Measurements from ENCODE around the gene VN1R5. TPM values are rescaled to one million over a fixed set of nuclear protein-coding genes. Genes with fewer than 3 reads are reported as not detected.

Gene VN1R5
- total RNA-seq, 1 experiment from 2014 or later, result not detected

- TF ChIP-seq SMAD4 (CRISPR knock-in tag; IDR thresholded peaks at IDR 0.05) (no peak), ZNF423 (CRISPR knock-in tag; IDR thresholded peaks at IDR 0.05) (no peak), NFATC4 (CRISPR knock-in tag; IDR thresholded peaks at IDR 0.05) (no peak), ARID4B (CRISPR knock-in tag; IDR thresholded peaks at IDR 0.05; ENCODE audit: borderline replicate concordance) (no peak), GRHL2 (CRISPR knock-in tag; IDR thresholded peaks at IDR 0.05; ENCODE audit: insufficient replicate concordance, severe bottlenecking) (no peak), NFYB (CRISPR knock-in tag; conservative IDR thresholded peaks at IDR 0.05; ENCODE audit: low read depth) (no peak)
- TF ChIP-seq, protein P1, sequence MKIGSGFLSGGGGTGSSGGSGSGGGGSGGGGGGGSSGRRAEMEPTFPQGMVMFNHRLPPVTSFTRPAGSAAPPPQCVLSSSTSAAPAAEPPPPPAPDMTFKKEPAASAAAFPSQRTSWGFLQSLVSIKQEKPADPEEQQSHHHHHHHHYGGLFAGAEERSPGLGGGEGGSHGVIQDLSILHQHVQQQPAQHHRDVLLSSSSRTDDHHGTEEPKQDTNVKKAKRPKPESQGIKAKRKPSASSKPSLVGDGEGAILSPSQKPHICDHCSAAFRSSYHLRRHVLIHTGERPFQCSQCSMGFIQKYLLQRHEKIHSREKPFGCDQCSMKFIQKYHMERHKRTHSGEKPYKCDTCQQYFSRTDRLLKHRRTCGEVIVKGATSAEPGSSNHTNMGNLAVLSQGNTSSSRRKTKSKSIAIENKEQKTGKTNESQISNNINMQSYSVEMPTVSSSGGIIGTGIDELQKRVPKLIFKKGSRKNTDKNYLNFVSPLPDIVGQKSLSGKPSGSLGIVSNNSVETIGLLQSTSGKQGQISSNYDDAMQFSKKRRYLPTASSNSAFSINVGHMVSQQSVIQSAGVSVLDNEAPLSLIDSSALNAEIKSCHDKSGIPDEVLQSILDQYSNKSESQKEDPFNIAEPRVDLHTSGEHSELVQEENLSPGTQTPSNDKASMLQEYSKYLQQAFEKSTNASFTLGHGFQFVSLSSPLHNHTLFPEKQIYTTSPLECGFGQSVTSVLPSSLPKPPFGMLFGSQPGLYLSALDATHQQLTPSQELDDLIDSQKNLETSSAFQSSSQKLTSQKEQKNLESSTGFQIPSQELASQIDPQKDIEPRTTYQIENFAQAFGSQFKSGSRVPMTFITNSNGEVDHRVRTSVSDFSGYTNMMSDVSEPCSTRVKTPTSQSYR (CRISPR knock-in tag; IDR thresholded peaks at IDR 0.05), result no peak
- TF ChIP-seq, protein P2, sequence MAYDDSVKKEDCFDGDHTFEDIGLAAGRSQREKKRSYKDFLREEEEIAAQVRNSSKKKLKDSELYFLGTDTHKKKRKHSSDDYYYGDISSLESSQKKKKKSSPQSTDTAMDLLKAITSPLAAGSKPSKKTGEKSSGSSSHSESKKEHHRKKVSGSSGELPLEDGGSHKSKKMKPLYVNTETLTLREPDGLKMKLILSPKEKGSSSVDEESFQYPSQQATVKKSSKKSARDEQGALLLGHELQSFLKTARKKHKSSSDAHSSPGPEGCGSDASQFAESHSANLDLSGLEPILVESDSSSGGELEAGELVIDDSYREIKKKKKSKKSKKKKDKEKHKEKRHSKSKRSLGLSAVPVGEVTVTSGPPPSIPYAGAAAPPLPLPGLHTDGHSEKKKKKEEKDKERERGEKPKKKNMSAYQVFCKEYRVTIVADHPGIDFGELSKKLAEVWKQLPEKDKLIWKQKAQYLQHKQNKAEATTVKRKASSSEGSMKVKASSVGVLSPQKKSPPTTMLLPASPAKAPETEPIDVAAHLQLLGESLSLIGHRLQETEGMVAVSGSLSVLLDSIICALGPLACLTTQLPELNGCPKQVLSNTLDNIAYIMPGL (CRISPR knock-in tag; IDR thresholded peaks at IDR 0.05), result no peak
- TF ChIP-seq, protein P3, sequence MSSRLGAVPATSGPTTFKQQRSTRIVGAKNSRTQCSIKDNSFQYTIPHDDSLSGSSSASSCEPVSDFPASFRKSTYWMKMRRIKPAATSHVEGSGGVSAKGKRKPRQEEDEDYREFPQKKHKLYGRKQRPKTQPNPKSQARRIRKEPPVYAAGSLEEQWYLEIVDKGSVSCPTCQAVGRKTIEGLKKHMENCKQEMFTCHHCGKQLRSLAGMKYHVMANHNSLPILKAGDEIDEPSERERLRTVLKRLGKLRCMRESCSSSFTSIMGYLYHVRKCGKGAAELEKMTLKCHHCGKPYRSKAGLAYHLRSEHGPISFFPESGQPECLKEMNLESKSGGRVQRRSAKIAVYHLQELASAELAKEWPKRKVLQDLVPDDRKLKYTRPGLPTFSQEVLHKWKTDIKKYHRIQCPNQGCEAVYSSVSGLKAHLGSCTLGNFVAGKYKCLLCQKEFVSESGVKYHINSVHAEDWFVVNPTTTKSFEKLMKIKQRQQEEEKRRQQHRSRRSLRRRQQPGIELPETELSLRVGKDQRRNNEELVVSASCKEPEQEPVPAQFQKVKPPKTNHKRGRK (CRISPR knock-in tag; IDR thresholded peaks at IDR 0.05; ENCODE audit: borderline replicate concordance), result no peak
Measured at GRCh38 chr1:247224822-247225221, 31.1 kb upstream of the VN1R5 start (continued).

DNA sequence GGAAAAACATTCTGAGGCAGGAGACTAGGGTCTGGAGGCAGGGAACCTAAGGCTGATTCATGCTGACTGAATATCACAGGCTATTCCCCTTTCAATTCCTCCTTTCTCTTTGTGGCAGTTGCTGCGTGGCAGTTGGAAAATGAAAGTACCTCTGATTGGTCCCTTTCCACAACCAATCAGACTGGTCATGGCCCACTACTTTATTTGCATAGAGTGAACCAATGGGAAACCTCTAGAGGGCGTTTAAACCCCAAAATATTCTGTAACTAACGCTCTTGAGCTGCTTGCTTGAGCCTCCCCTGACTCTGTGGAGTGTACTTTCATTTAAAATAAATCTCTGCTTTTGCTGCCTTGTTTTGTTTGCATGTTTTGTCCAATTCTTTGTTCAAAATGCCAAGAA lies 27.7 kb upstream of the VN1R5 start:
- Mint-ChIP-seq H3K27ac (no peak overlapping the region), H3K27me3 (ENCODE audit: low read depth) (peaks cover 9% of the 10 kb centered on the region), H3K9me3 (peaks cover 62% of the 10 kb centered on the region), H3K4me1 (no peaks in the 10 kb centered on the region), H3K36me3 (peaks cover 21% of the 10 kb centered on the region), H3K4me3 (no peak overlapping the region)
- TF ChIP-seq, protein P3 (CRISPR knock-in tag; IDR thresholded peaks at IDR 0.05; ENCODE audit: borderline replicate concordance), result no peak
- TF ChIP-seq ELF4 (CRISPR knock-in tag; IDR thresholded peaks at IDR 0.05; ENCODE audit: low read depth), result no peak
- no peak for DNase-seq (ENCODE audit: low spot score)
- ChIA-PET POLR2A (no interaction called here), CTCF (interaction anchor here (0.6 kb wide), 1 partner anchor 162 kb away, joined by 3 read pairs; no protein-coding TSS in a partner anchor)
- ATAC-seq, result peak; percentile 78

GRCh38 chr1:247241691-247242090 lies 14.2 kb upstream of the VN1R5 start:
- no peaks in the 10 kb centered on the region; the same call in 1 of the 2 replicates for H3K27me3 Mint-ChIP-seq (ENCODE audit: low read depth)
- peaks cover 6% of the 10 kb centered on the region for H3K9me3 Mint-ChIP-seq
- TF ChIP-seq KAT7 (CRISPR knock-in tag; IDR thresholded peaks at IDR 0.05; ENCODE audit: borderline replicate concordance) (no peak), ZNF396 (CRISPR knock-in tag; IDR thresholded peaks at IDR 0.05; ENCODE audit: borderline replicate concordance) (no peak), STAT6 (CRISPR knock-in tag; conservative IDR thresholded peaks at IDR 0.05; ENCODE audit: low read depth) (no peak)
- TF ChIP-seq, protein P2 (CRISPR knock-in tag; IDR thresholded peaks at IDR 0.05), result no peak
- ATAC-seq, result no peak
- ChIA-PET CTCF (no interaction called here), POLR2A (no interaction called here)
- DNase-seq (ENCODE audit: low spot score), result no peak
- no peak overlapping the region for H3K27ac Mint-ChIP-seq
- H3K4me1 Mint-ChIP-seq, result no peaks in the 10 kb centered on the region
- no peak overlapping the region for H3K4me3 Mint-ChIP-seq
- no peaks in the 10 kb centered on the region for H3K36me3 Mint-ChIP-seq

Data from WTC11 (cell line).